ENCODE measurements around the gene WDR59. TPM values are rescaled to one million over a fixed set of nuclear protein-coding genes. Genes with fewer than 3 reads are reported as not detected.
A peak's percentile ranks its signal among the peaks of the same experiment; 100 is the strongest.

WDR59 gene
- total and polyA plus RNA-seq, 9 of the 15 experiments (the other 6 are each of a cell fraction or from before 2014, with no cell fraction given): 12.7 to 126 (median 34.7) TPM

- TF ChIP-seq, protein P1, sequence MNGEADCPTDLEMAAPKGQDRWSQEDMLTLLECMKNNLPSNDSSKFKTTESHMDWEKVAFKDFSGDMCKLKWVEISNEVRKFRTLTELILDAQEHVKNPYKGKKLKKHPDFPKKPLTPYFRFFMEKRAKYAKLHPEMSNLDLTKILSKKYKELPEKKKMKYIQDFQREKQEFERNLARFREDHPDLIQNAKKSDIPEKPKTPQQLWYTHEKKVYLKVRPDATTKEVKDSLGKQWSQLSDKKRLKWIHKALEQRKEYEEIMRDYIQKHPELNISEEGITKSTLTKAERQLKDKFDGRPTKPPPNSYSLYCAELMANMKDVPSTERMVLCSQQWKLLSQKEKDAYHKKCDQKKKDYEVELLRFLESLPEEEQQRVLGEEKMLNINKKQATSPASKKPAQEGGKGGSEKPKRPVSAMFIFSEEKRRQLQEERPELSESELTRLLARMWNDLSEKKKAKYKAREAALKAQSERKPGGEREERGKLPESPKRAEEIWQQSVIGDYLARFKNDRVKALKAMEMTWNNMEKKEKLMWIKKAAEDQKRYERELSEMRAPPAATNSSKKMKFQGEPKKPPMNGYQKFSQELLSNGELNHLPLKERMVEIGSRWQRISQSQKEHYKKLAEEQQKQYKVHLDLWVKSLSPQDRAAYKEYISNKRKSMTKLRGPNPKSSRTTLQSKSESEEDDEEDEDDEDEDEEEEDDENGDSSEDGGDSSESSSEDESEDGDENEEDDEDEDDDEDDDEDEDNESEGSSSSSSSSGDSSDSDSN (IDR thresholded peaks at IDR 0.05; ENCODE audit: borderline replicate concordance in 1 of 2, low read depth in 2 of 2, low read length in 2 of 2): peak; percentile 81; a peak in 2 of 4 replicates
- no peak for TF ChIP-seq TRIM25 (IDR thresholded peaks at IDR 0.05; ENCODE audit: borderline replicate concordance)
- TF ChIP-seq RAD51 (IDR thresholded peaks at IDR 0.05; ENCODE audit: borderline replicate concordance, low read depth): no peak
- TF ChIP-seq GABPA (tag; conservative IDR thresholded peaks at IDR 0.05; ENCODE audit: low read depth): no peak
- peak; percentile 29 for TF ChIP-seq PRDM10 (IDR thresholded peaks at IDR 0.05; ENCODE audit: partially characterized antibody)
- TF ChIP-seq, protein P2, sequence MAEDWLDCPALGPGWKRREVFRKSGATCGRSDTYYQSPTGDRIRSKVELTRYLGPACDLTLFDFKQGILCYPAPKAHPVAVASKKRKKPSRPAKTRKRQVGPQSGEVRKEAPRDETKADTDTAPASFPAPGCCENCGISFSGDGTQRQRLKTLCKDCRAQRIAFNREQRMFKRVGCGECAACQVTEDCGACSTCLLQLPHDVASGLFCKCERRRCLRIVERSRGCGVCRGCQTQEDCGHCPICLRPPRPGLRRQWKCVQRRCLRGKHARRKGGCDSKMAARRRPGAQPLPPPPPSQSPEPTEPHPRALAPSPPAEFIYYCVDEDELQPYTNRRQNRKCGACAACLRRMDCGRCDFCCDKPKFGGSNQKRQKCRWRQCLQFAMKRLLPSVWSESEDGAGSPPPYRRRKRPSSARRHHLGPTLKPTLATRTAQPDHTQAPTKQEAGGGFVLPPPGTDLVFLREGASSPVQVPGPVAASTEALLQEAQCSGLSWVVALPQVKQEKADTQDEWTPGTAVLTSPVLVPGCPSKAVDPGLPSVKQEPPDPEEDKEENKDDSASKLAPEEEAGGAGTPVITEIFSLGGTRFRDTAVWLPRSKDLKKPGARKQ (CRISPR knock-in tag; IDR thresholded peaks at IDR 0.05): no peak
- no peak for TF ChIP-seq HNRNPL (IDR thresholded peaks at IDR 0.05; ENCODE audit: low read depth, low read length)
- TF ChIP-seq ZZZ3 (IDR thresholded peaks at IDR 0.05): no peak
- TF ChIP-seq, protein P3, sequence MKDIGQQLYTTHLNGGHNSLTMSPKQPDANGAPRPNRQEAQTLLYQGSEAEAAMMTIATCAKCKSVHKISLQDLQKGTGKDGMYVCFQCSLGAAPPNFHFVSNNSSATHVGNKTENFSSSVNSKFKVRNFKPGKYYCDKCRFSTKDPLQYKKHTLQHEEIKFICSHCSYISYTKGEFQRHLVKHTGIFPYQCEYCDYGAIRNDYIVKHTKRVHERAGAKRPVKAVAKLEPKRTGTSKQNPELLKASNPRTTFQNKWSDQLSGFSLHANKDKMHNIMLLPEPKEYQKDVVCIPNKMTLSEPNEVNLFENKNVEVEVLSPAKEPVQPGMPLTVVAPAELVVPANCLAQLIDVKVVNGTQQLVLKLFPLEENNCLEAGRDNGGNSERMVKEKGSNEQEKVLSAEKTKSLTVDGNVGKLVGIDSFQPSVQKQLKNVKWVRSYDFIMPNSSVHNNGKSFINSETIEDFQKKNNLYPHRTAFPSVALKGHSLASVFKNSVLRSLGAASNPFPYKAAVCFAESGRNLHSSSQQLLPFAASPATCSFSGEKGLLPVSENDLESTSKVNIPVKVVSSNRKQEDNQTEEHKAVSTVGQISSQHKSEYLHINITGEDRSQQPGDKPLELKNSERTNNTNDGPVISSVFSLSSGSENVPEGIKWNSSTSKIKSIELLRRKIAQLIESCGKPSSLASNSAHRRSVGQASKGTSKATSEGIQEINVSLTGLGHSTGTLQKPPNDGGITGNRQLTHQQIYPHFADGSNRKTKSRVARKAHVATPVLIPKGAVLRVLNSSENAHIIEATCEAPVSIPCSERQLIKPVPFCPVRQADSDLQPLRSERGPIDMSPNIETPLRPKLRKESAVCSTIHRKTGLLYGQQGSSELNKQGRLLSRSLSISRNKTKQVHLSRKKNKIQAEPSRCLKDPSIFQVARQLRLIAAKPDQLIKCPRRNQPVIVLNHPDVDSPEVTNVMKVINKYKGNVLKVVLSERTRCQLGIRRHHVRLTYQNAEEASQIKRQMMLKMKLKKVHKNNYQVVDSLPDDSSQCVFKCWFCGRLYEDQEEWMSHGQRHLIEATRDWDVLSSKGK (CRISPR knock-in tag; IDR thresholded peaks at IDR 0.05): no peak
- no peak for TF ChIP-seq NFIC (IDR thresholded peaks at IDR 0.05)
- no peak for TF ChIP-seq ZBTB8A (IDR thresholded peaks at IDR 0.05; ENCODE audit: partially characterized antibody)
- TF ChIP-seq SETDB1 (IDR thresholded peaks at IDR 0.05; ENCODE audit: low read length): no peak
Observed at GRCh38 chr16:74999219-74999608, 14.3 kb upstream of the WDR59 start (continued).
